ENCODE measurements around the gene TMEM271.
"Not testable (repeated sequence)": the region's sequence is repeated elsewhere in the genome, so short reads cannot be mapped to it uniquely, and the experiment has no call there.

TMEM271 gene

GRCh38 chr4:555566-556275 lies 20.4 kb downstream of the TMEM271 start:
- no peak overlapping the region for H2AK5ac ChIP-seq (ENCODE audit: low read length)
- H4K5ac ChIP-seq (ENCODE audit: low read length) = no peak overlapping the region
- DNase-seq = no peak
- no peaks in the 10 kb centered on the region for H3K4me1 ChIP-seq (ENCODE audit: control insufficient read depth, low read depth, low read length)
- no peak overlapping the region for H3K4me3 ChIP-seq (ENCODE audit: low read length)
- no peak overlapping the region for H3K56ac ChIP-seq (ENCODE audit: low read length)
- H2BK5ac ChIP-seq (ENCODE audit: low read length) = no peak overlapping the region
- no peak overlapping the region for H2BK15ac ChIP-seq (replicated peaks; ENCODE audit: low read depth)
- no peaks in the 10 kb centered on the region for H3K79me1 ChIP-seq (ENCODE audit: low read length)
- no peak overlapping the region for H3K23ac ChIP-seq (ENCODE audit: low read length)
- H3K18ac ChIP-seq (ENCODE audit: low read length) = no peak overlapping the region
- H3K27me3 ChIP-seq (ENCODE audit: insufficient read depth, low read length, poor library complexity) = no peaks in the 10 kb centered on the region
- no CpG with 5 or more reads among the region's 14 CpGs for WGBS (ENCODE audit: extremely low coverage, insufficient coverage, low lambda C conversion rate)
- no peak overlapping the region for H3K9ac ChIP-seq (ENCODE audit: low read length)
- H3K79me2 ChIP-seq (ENCODE audit: control insufficient read depth, insufficient read depth, low read length) = no peaks in the 10 kb centered on the region
- no peak overlapping the region for H3K4ac ChIP-seq (ENCODE audit: low read depth, low read length)
- H3K36me3 ChIP-seq (ENCODE audit: control insufficient read depth, insufficient read depth, low read length) = no peaks in the 10 kb centered on the region
- H3K4me2 ChIP-seq (ENCODE audit: low read length) = no peak overlapping the region
- no peak overlapping the region for H4K8ac ChIP-seq (ENCODE audit: low read depth, low read length)
- no peak overlapping the region for H3K27ac ChIP-seq (ENCODE audit: low read depth, low read length)
- H2BK120ac ChIP-seq (ENCODE audit: low read depth, low read length) = no peak overlapping the region

DNA sequence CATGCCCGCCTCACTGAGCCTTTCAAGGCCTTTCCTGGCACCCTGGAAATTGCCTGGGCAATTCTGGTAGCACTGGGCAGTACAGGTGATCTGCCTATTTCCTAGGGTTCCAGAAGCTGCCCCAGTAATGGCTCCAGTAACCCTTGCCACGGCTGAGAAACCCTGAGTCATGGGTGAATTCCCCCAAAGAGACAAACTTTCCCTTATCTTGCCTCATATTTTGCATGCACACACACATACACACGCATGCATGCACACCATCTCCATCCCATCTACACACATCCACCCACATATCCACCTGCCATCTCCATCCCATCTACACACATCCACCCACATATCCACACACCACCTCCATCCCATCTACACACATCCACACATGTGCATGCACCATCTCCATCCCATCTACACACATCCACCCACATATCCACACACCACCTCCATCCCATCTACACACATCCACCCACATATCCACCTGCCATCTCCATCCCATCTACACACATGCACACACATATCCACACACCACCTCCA lies 21.2 kb downstream of the TMEM271 start:
- not testable (repeated sequence) for H2BK120ac ChIP-seq (ENCODE audit: low read depth, low read length); H3K4me1 ChIP-seq (ENCODE audit: control insufficient read depth, low read depth, low read length); H3K56ac ChIP-seq (ENCODE audit: low read length); H3K27ac ChIP-seq (ENCODE audit: low read depth, low read length); DNase-seq; H3K79me2 ChIP-seq (ENCODE audit: control insufficient read depth, insufficient read depth, low read length); H3K36me3 ChIP-seq (ENCODE audit: control insufficient read depth, insufficient read depth, low read length); H3K27me3 ChIP-seq (ENCODE audit: insufficient read depth, low read length, poor library complexity); H4K5ac ChIP-seq (ENCODE audit: low read length); H2AK5ac ChIP-seq (ENCODE audit: low read length); H3K79me1 ChIP-seq (ENCODE audit: low read length); H2BK5ac ChIP-seq (ENCODE audit: low read length); H3K23ac ChIP-seq (ENCODE audit: low read length); H3K4ac ChIP-seq (ENCODE audit: low read depth, low read length); H3K9ac ChIP-seq (ENCODE audit: low read length); H3K4me2 ChIP-seq (ENCODE audit: low read length); H3K4me3 ChIP-seq (ENCODE audit: low read length); H4K8ac ChIP-seq (ENCODE audit: low read depth, low read length); H2BK15ac ChIP-seq (replicated peaks; ENCODE audit: low read depth); H3K18ac ChIP-seq (ENCODE audit: low read length)
- WGBS (ENCODE audit: extremely low coverage, insufficient coverage, low lambda C conversion rate) = no CpG with 5 or more reads among the region's 3 CpGs

DNA sequence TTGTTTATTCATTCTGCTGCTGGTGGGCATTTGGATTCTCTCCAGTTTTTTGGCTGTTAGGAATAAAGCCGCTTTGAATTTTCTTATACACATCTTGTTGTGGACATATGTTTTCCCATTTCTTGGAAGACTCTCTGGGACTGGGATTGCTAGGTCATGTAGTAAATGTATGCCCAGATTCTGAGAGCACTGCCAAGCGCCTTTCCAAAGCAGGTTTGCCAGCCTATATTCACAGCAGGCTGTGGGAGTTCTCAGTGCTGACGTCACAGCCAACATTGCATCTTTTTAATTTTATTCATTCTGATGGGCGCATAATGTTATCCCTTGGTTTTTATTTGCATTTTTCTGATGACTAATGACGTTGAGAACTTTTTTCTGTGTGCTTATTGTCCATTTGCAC lies 24.1 kb downstream of the TMEM271 start:
- no peaks in the 10 kb centered on the region for H3K79me2 ChIP-seq (ENCODE audit: control insufficient read depth, insufficient read depth, low read length)
- no CpG with 5 or more reads among the region's 5 CpGs for WGBS (ENCODE audit: extremely low coverage, insufficient coverage, low lambda C conversion rate)

GRCh38 chr4:550268-550667 lies 25.8 kb downstream of the TMEM271 start:
- no CpG with 5 or more reads among the region's 27 CpGs for WGBS (ENCODE audit: extremely low coverage, insufficient coverage, low lambda C conversion rate)

More for the DNA sequence above, 24.1 kb downstream of the TMEM271 start:
- no peak overlapping the region for H2BK120ac ChIP-seq (ENCODE audit: low read depth, low read length)
- H3K56ac ChIP-seq (ENCODE audit: low read length) = no peak overlapping the region
- no peaks in the 10 kb centered on the region for H3K36me3 ChIP-seq (ENCODE audit: control insufficient read depth, insufficient read depth, low read length)
- no peak for DNase-seq
- no peak overlapping the region for H3K9ac ChIP-seq (ENCODE audit: low read length)
- H3K18ac ChIP-seq (ENCODE audit: low read length) = no peak overlapping the region
- no peak overlapping the region for H2BK5ac ChIP-seq (ENCODE audit: low read length)
- H3K4me3 ChIP-seq (ENCODE audit: low read length) = no peak overlapping the region
- H3K4me2 ChIP-seq (ENCODE audit: low read length) = no peak overlapping the region
- no peak overlapping the region for H2BK15ac ChIP-seq (replicated peaks; ENCODE audit: low read depth)
- no peak overlapping the region for H3K23ac ChIP-seq (ENCODE audit: low read length)
- H4K5ac ChIP-seq (ENCODE audit: low read length) = no peak overlapping the region
- H3K79me1 ChIP-seq (ENCODE audit: low read length) = no peaks in the 10 kb centered on the region
- H2AK5ac ChIP-seq (ENCODE audit: low read length) = no peak overlapping the region
- no peak overlapping the region for H4K8ac ChIP-seq (ENCODE audit: low read depth, low read length)
- H3K4me1 ChIP-seq (ENCODE audit: control insufficient read depth, low read depth, low read length) = no peaks in the 10 kb centered on the region
- H3K27ac ChIP-seq (ENCODE audit: low read depth, low read length) = no peak overlapping the region
- H3K27me3 ChIP-seq (ENCODE audit: insufficient read depth, low read length, poor library complexity) = no peaks in the 10 kb centered on the region
- H3K4ac ChIP-seq (ENCODE audit: low read depth, low read length) = no peak overlapping the region

GRCh38 chr4:548976-549375 lies 27.1 kb downstream of the TMEM271 start:
- Histone ChIP-seq H4K8ac (ENCODE audit: low read depth, low read length) (no peak overlapping the region), H3K27me3 (ENCODE audit: insufficient read depth, low read length, poor library complexity) (no peaks in the 10 kb centered on the region), H3K4ac (ENCODE audit: low read depth, low read length) (no peak overlapping the region), H2AK5ac (ENCODE audit: low read length) (no peak overlapping the region), H3K27ac (ENCODE audit: low read depth, low read length) (no peak overlapping the region), H3K36me3 (ENCODE audit: control insufficient read depth, insufficient read depth, low read length) (no peaks in the 10 kb centered on the region), H3K9ac (ENCODE audit: low read length) (no peak overlapping the region), H3K18ac (ENCODE audit: low read length) (no peak overlapping the region), H3K4me1 (ENCODE audit: control insufficient read depth, low read depth, low read length) (no peaks in the 10 kb centered on the region), H3K4me2 (ENCODE audit: low read length) (no peak overlapping the region), H3K79me1 (ENCODE audit: low read length) (no peaks in the 10 kb centered on the region), H3K4me3 (ENCODE audit: low read length) (no peak overlapping the region), H2BK5ac (ENCODE audit: low read length) (no peak overlapping the region), H3K56ac (ENCODE audit: low read length) (no peak overlapping the region), H2BK15ac (replicated peaks; ENCODE audit: low read depth) (no peak overlapping the region), H3K79me2 (ENCODE audit: control insufficient read depth, insufficient read depth, low read length) (no peaks in the 10 kb centered on the region), H4K5ac (ENCODE audit: low read length) (no peak overlapping the region), H2BK120ac (ENCODE audit: low read depth, low read length) (no peak overlapping the region), H3K23ac (ENCODE audit: low read length) (no peak overlapping the region)
- DNase-seq = no peak
- 100% methylated on average over 2 of the region's 8 CpGs for WGBS (ENCODE audit: extremely low coverage, insufficient coverage, low lambda C conversion rate)

More at GRCh38 chr4:550268-550667, 25.8 kb downstream of the TMEM271 start:
- not testable (repeated sequence) for H3K9ac ChIP-seq (ENCODE audit: low read length); H2BK5ac ChIP-seq (ENCODE audit: low read length); H4K5ac ChIP-seq (ENCODE audit: low read length); H2AK5ac ChIP-seq (ENCODE audit: low read length); H3K36me3 ChIP-seq (ENCODE audit: control insufficient read depth, insufficient read depth, low read length); H3K27me3 ChIP-seq (ENCODE audit: insufficient read depth, low read length, poor library complexity); H3K4me2 ChIP-seq (ENCODE audit: low read length); H3K23ac ChIP-seq (ENCODE audit: low read length); H4K8ac ChIP-seq (ENCODE audit: low read depth, low read length); H3K4me3 ChIP-seq (ENCODE audit: low read length); H3K79me1 ChIP-seq (ENCODE audit: low read length); H3K18ac ChIP-seq (ENCODE audit: low read length); H3K4ac ChIP-seq (ENCODE audit: low read depth, low read length); H2BK120ac ChIP-seq (ENCODE audit: low read depth, low read length); H2BK15ac ChIP-seq (replicated peaks; ENCODE audit: low read depth); H3K79me2 ChIP-seq (ENCODE audit: control insufficient read depth, insufficient read depth, low read length); H3K4me1 ChIP-seq (ENCODE audit: control insufficient read depth, low read depth, low read length); DNase-seq; H3K56ac ChIP-seq (ENCODE audit: low read length); H3K27ac ChIP-seq (ENCODE audit: low read depth, low read length)

- no peaks in the 10 kb centered on the region for H3K79me2 ChIP-seq (ENCODE audit: control insufficient read depth, insufficient read depth, low read length)
- no peak overlapping the region for H2BK15ac ChIP-seq (replicated peaks; ENCODE audit: low read depth)
- H3K56ac ChIP-seq (ENCODE audit: low read length) = no peak overlapping the region
- H2AK5ac ChIP-seq (ENCODE audit: low read length) = no peak overlapping the region
- no peak overlapping the region for H3K4me3 ChIP-seq (ENCODE audit: low read length)
- no peaks in the 10 kb centered on the region for H3K36me3 ChIP-seq (ENCODE audit: control insufficient read depth, insufficient read depth, low read length)
- no peak overlapping the region for H4K5ac ChIP-seq (ENCODE audit: low read length)
- no peaks in the 10 kb centered on the region for H3K4me1 ChIP-seq (ENCODE audit: control insufficient read depth, low read depth, low read length)
- H3K79me1 ChIP-seq (ENCODE audit: low read length) = no peaks in the 10 kb centered on the region
- no peak overlapping the region for H3K4me2 ChIP-seq (ENCODE audit: low read length)
- H2BK5ac ChIP-seq (ENCODE audit: low read length) = no peak overlapping the region
- no peak overlapping the region for H3K18ac ChIP-seq (ENCODE audit: low read length)
- no peak overlapping the region for H2BK120ac ChIP-seq (ENCODE audit: low read depth, low read length)
- WGBS (ENCODE audit: extremely low coverage, insufficient coverage, low lambda C conversion rate) = no CpG with 5 or more reads among the region's 5 CpGs
- H4K8ac ChIP-seq (ENCODE audit: low read depth, low read length) = no peak overlapping the region
- DNase-seq = no peak
- no peak overlapping the region for H3K27ac ChIP-seq (ENCODE audit: low read depth, low read length)
- H3K23ac ChIP-seq (ENCODE audit: low read length) = no peak overlapping the region
- no peak overlapping the region for H3K9ac ChIP-seq (ENCODE audit: low read length)
- no peaks in the 10 kb centered on the region for H3K27me3 ChIP-seq (ENCODE audit: insufficient read depth, low read length, poor library complexity)
- H3K4ac ChIP-seq (ENCODE audit: low read depth, low read length) = no peak overlapping the region
These were observed 30.5 kb downstream of the TMEM271 start for GRCh38 chr4:545612-546011.

All from mesendoderm (in vitro differentiated cells).